Measurements from ENCODE around the gene AGBL3.
A peak's percentile ranks its signal among the peaks of the same experiment; 100 is the strongest.
"Not testable (repeated sequence)": the region's sequence is repeated elsewhere in the genome, so short reads cannot be mapped to it uniquely, and the experiment has no call there.

Gene AGBL3

DNA sequence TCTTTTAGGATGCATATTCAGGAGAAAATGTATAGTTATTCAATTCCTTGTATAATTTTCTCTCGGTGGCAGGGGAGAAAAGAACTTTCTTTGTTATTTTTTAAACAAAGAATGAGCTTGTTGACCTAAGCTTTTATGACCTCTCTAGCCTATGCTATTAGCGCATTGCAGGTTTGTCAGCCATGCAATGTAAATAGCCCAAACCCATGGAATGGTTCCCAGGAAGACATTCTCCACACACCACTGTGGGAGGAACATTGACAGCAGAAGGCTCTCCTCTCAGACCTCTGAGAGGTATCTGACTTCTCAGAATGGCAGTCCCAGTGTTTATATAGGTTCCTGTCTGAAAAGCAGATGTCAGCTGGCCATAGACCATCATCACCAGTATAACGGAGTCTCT, 19.6 kb upstream of the AGBL3 start:
- no peak for DNase-seq

DNA sequence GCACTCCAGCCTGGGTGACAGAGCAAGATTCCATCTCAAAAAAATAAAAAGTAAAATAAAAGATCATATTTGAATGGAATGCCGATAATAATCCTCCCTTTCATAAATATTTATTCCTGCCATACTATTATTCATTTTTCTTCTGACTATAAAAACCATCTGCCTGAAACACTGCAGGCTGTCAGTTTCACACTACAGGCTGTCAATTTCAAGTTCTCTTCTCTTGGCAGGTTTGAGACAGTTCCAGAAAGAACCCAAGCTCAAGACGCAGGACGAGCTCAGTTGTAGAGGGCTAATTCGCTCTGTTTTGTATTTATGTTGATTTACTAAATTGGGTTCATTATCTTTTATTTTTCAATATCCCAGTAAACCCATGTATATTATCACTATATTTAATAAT, 18.2 kb upstream of the AGBL3 start:
- no peak for DNase-seq

DNA sequence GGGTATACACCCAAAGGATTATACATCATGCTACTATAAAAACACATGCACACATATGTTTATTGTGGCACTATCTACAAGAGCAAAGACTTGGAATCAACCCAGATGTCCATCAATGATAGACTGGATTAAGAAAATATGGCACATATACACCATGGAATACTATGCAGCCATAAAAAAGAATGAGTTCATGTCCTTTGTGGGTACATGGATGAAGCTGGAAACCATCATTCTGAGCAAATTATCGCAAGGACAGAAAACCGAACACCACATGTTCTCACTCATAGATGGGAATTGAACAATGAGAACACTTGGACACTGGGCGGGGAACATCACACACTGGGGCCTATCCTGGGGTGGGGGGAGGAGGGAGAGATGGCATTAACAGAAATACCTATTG, 4.7 kb upstream of the AGBL3 start:
- DNase-seq, result not testable (repeated sequence)

DNA sequence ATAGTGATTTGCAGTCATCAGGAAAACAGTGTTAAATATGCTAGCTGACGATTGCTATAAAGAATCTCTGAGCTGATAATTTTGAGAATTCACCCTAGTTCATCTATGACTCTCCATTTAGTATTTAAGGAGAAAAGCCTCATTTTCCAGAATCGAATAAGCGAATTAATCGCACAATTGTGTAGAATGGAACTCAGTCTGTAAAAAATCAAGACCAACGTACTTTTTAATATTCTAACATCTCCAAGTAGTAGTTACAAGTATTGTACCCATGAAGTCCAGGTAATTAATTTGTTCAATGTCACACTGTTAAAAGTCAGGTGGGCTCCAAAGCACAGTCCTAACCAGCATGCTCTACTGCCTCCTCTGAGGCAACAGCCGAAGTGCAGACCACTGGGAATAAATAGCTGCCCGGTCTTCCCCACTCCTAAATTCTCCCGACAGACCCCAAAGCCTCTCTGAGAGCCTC, 380 bp upstream of the AGBL3 start:
- no peak for DNase-seq

DNA sequence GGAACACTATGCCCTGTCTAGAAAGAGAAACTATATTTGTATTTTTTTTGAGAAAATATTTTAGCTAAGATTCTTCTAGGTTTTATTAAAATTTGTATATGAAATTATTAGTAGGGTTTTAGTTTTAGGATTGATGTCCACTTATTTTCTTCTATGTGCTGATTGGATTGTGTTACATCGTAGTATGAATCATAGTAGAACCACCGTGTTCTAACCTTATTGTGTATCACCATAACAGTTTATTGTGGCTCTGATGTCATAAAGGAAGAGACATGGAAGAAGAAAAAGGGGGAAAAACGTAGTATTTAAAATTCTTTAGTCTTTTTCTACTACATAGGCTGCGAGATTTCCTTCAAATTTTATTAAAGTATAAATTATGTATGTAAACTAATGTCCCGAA, 1.9 kb downstream of the AGBL3 start:
- no peak for DNase-seq

DNA sequence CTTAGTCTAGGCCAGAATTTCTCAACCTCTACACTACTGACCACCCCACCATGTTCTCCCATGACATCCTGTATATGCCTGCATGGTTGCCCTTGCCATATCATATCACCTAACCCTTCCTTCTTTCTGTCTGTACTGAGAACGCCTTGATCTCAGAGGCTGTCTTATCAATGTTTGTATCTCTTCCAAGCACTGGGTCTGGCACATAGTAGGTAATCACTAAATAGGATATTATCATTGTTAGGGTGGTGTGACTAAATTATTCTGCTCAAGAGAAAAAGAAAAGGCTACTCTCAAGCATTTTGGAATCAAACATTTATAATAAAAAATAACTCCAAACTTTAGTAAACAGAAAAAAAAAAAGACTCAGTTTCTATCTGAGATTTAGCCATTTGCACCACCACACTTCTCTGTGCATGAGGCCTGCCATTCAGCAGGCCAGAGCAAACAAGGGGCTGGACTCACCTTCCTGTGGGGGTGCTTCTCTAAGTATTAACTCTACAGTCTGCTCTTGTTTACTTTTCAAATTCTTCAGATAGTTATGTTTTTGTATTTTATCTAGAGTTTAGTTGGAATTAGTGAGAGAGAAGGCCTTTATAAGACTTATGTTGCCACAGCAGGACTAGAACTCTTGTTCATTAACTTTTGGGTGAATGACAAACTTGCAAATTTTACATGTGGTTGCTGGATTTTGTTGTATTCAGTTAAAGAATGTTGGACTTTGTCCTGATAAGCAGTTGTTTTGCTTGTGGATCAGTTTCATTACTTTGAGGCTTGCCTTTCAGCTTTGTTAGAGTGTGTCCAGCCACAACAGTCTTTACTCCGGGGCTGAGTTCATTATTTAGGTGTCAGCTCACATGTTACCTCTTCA, 5.4 kb downstream of the AGBL3 start:
- DNase-seq, result no peak

DNA sequence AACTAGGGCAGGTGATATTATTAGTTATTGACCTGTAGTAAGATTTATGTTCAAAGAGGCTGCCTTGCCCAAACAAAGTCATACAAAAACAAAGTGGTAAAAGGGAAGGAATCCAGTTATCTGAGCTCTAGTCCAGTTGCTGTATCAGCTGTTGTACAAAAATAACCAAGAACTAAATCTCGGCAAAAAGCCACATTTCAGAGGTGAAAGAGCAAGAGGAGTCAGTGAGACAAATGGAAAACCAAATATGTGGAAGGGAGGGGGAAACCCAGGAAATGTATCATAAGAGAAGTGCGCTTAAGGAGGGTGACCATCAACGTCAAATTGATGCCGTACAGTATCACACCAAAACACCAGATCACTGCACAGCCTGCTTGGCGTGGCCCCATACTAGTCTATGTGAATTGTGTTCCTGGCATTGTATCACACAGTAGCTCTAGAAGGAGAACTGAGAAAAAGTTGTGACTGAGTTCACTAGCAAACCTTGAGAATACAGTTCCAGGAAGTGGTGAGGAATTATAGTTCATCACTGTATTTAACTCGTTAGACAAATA, 6.4 kb downstream of the AGBL3 start:
- peak; percentile 49 for DNase-seq

DNA sequence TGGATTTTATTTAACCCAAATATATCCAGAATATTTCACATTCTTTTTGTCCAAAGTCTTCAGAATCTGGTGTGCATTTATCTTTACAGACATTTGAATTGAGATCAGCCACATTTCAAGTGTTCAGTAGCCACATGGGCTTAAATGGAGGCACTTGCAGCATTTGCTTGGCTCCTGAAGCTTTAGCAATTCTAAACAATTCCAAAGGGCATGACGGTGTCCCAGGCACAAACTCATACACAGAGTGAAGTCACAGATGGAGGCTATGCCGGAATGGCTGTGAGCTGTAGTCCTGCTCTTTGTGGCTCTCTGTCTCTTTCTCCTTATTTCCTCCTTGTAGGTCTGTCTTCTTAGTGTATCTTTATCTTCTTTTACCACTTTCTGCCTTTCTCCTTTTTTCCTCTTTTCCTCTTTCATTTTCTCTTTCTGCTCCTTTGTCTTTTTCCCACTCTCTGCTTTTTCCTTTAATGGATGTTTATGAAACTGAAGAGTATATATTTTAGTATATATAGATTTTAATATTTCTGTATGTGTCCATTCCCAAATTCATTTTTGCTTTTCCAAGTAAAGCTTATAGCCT, 7.7 kb downstream of the AGBL3 start:
- DNase-seq, result no peak

DNA sequence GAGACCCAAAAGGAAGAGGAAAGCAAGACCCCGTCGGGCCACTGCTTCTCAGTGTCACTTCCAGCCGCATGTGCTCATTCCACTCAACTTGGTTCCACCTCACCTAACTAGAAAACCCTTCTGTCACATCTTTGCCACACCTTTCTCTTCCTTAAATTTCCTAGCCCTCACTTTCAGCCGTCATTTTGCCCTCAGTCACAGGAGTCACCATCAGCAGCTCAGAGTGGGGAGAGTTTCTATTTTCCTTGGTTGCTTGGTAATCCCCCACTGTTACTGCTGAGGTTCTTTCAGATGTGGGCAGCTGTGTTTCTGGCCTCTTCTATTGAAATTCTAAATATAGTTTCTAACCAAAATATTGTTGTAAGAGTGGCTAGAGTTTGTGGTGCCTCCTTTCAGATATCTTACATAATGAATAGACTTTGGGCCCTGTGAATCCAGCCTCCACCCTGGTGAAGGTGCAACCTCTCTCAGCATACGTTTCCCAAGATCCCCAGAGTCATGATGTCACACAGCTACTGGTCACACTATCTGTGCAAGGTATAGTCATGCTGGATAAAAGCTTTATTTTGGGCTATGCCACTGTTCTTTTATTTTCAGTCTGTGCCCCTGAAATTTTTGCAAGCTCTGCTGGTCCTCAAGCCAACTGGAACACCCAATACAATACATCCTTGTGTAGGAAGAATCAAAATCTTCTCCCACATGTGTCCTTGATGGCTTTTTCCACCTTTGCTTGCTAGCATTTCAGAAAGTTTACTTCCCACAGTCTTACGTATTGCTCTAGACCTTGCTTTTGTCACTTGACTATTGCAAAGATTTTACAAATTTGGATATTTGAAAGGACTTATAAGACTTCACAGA, 9.2 kb downstream of the AGBL3 start:
- peak; percentile 30 for DNase-seq

DNA sequence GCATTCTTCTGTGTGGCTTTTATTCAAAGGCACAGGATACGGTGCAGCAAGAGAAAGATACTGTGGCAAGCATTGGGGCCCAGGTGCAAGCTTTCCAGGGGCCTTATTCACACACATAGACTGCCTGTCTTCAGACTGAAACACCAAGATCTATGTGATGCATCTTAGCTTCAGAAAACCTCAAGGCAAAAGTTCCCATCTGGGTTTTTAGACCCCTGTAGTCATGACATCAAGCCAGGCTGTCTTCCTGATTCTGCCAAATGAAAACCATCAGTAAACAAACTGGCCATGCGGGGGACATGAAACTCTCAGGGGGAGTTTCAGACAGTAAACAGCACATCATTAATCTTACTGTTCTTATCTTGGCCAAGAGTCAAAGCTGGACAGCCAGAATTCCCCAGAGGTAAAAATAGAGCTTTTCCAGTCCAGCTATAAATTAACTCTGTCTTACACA, 9.8 kb downstream of the AGBL3 start:
- DNase-seq, result no peak

DNA sequence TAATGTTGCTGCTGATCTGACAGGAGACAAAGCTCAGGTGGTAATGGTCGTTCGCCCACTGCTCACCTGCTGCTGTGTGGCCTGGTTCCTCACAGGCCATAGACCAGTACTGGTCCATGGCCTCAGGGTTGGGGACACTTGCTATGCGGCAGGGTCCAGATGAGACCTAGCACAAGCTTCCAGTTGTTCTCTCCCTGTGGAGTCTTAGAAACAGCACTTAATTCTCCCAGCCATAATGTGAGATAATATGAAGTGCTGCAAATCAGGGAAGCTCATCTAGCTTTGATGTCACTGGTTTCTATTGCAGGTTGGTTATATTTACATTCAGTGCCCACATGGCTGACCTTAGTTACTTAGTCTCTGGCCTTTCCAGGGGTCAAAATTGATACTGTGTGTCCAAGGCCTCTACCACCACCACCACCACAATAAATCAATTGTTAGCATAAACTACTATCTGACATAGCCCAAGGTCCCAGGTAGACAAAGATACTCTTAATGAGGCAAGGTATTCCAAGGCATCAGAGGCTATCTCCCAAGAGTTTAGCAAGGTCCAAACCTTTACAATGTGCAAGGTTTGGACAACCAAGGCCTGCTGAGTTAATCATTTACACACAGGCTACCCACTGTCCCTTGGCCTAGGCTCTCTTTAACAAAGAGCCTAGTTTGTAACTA, 11.0 kb downstream of the AGBL3 start:
- no peak for DNase-seq

DNA sequence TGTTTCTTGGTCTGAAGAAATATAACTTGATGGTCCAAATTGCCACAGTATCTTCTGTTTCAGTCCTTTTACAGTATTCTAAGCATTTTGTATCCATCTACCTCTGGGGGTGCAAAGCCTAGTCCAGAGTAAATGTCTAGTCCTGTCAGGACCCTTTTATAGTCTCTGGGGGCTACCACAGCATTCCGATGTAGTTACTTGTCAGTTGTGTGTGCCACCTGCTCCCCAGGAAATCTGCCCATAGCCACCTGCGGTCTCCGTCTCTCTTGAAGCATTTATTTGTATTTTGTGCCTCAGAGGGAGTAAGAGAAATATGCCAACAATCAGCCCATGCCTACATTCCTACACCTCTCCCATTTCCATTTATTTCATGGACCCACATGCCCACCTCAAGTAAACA, 12.8 kb downstream of the AGBL3 start:
- DNase-seq, result no peak

DNA sequence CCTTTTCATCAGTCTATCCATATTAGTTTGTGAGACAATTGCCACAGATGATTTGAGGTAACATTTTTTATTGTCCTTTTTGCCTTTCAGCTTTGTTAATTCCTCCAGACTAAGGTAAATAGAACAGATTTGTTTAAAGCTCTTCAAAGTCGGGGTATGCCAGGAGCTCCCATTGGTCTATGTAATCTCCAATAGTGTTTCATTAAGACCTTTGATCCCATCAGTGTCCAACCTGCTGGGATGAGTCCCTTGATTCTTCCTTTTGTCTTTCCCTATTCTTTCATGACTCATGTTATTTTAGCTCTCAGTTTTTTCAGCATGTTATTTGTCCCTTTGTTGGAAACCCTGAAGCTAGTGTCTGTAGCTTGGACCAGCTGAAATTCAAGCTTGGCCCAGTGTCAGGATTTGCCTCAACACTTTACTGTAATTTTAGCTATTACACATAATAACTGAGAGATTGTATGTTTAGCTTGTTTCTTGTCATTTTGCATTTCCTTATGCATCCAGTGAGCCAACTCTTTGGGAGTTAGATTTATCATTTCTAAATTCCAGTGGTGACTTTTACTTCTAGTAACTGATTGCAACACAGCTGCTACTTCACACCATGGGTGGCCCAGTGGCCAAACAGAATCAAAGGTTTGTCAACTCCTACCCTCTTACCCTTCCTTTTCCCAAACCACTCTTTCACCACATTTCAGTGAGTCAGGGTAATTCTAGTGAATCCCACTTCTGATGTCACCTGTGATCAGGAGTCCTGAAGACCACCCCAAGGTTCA, 15.3 kb downstream of the AGBL3 start:
- DNase-seq, result no peak

DNA sequence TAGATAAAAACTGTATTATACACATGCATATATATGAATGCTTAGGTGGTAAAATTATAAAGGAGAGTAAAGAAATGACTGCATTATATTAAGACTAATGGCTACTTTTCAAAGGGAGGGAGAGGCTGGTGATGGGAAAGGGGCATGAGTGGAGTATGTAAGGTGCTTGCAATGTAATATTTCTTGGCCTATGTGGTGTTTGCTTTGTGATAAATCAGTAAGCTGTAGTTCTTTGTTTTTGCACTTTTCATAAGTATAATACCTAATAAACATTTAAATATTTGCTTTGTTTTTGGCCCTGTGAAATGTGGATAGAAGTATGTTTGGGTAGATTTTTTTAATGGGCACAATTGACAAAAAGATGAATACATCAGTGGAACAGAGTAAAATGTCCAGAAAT, 25.9 kb downstream of the AGBL3 start:
- DNase-seq, result no peak

DNA sequence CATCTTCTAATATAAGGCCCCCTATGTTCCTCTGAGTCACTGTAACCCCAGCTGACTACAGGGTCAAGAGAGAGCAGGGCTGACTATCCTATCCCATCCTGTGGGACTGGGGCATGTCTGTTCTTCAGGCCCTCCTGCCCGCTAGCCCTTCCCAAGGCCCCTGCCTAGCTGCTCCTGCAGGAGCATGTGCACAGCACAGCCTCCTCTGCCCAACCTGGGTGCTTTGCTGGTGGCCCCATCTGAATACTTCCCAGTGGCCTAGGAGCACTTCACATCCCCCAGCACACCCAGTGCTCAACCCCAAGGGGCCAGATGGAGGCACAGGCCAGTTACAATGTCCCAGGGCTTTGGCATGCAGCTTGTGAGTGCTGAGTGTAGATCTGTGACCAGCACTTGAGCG, 37.3 kb downstream of the AGBL3 start:
- DNase-seq, result no peak

DNA sequence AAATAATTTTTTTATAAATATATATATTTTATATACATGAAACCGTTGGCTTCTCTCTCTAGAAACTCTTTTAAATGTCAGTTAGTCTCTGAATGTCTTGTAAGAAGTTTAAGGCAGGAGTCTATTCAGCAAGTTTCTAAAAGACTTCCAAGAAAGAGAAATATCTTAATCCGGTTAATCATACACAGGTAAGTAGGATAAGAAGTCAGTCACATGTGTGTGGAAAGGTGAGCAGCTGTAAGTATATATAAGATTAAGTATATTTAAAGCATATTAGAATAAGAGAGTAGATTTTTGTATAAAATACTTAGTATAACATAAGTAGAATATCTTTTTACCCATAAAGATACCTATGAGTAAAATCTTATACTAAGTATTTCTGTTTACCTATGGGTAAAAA, 48.9 kb downstream of the AGBL3 start:
- DNase-seq, result no peak

DNA sequence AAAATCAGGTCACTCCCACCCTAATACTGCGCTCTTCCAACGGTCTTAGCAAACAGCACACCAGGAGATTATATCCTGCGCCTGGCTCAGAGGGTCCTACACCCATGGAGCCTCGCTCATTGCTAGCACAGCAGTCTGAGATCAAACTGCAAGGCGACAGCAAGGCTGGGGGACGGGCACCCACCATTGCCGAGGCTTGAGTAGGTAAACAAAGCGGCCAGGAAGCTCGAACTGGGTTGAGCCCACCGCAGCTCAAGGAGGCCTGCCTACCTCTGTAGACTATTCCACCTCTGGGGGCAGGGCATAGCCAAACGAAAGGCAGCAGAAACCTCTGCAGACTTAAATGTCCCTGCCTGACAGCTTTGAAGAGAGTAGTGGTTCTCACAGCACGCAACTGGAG, 80.7 kb downstream of the AGBL3 start:
- not testable (repeated sequence) for DNase-seq

DNA sequence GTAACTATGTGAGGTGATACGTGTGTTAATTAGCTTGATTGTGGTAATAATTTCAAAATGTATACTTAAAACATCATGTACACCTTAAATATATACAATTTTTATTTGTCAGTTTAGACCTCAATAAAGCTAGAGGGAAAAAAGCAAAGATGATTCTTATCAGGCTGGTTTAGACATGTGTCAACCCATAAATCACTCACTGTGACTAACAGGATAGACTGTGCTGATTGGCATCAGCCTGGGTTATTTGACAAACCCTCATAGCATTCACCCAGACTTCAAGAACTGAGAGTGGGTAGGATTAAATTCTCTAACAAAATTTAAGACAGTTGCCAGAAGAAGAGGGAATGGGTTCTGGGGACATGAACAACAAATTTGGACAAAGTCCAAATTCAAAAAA, 87.8 kb downstream of the AGBL3 start:
- DNase-seq, result no peak

DNA sequence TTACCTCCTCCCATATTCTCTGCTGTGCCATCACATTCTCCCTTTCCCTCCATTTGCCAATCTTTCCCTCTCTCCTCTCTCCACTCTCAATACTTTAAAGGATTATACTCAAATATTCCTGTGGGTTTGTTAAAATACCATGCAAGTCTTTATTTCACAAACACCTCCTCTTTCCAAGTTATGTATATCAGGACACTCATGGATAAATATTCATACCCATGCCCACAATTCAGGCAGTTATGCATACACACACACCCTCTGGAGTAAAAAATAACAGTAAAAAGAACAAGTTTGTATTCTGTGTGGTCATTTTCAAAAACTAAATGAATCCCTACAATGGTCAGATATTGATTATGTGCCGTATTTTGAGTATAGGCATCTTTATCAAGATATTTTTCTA, 88.2 kb downstream of the AGBL3 start:
- no peak for DNase-seq

DNA sequence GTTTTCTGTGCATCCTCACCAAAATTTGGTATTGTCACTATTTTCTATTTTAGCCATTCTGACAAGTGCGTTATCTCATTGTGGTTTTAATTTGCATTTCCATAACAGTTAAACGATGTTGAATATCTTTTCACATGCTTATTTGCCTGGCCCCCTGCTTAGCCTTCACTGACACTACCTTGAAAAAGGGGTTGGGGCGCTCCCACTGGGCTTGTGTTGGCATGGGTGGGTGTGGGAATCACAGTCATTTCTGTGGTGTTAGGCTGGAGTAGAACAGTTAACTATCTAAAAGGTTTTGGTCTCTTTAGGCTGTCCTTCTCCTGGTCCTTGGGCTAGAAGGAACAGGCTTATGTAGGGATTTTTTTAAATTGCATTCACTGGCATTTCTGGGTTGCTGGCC, 89.4 kb downstream of the AGBL3 start:
- DNase-seq, result no peak

DNA sequence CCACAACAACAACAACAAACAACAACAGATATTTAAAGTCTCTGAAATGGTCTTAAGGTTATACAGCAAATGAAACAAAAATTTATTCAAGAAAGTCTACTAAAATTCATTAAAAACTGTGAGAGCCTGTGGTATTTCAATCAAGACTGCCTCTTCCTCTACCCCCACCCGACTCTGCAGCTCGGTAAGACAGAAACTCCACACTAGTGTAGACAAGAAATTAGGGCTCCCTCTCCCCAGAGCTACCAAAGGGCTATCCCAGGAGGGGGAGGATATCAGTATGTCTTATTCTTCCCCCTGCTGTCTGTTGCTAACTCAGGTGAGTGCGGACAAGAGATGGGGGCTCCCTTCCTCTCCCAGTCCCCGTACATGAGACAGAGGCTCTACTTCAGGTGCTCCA, 90.6 kb downstream of the AGBL3 start:
- DNase-seq, result no peak

DNA sequence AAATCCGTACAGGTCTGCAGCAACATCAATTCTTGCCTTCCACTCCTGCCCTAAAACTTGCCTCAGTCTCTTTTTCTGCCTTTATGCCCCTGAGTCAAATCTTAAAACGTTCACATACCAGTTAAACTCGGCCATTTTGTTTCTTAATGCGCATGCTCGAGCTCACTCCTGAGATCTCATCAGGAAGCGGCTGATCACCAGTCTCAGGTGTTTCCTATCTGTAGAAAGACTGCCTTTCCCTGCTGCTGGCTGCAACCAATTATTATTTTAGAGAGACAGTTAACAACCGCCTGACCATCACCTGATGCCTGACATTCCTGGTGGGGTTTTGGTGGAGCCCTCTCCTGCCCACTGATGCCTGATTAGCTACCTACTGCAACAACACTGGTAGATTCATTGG, 91.3 kb downstream of the AGBL3 start:
- no peak for DNase-seq

All from stimulated activated CD8-positive, alpha-beta memory T cell treated with anti-CD3 and anti-CD28 coated beads, Interleukin-4, amount 100 ng/mL, for 48 hours (primary cell).